ENCODE data around the gene C8B. TPM values are rescaled to one million over a fixed set of nuclear protein-coding genes. Genes with fewer than 3 reads are reported as not detected.
A peak's percentile ranks its signal among the peaks of the same experiment; 100 is the strongest.

Gene C8B
- total and polyA plus RNA-seq, 9 of the 15 experiments (the other 6 are each of a cell fraction or from before 2014, with no cell fraction given): not detected

DNA sequence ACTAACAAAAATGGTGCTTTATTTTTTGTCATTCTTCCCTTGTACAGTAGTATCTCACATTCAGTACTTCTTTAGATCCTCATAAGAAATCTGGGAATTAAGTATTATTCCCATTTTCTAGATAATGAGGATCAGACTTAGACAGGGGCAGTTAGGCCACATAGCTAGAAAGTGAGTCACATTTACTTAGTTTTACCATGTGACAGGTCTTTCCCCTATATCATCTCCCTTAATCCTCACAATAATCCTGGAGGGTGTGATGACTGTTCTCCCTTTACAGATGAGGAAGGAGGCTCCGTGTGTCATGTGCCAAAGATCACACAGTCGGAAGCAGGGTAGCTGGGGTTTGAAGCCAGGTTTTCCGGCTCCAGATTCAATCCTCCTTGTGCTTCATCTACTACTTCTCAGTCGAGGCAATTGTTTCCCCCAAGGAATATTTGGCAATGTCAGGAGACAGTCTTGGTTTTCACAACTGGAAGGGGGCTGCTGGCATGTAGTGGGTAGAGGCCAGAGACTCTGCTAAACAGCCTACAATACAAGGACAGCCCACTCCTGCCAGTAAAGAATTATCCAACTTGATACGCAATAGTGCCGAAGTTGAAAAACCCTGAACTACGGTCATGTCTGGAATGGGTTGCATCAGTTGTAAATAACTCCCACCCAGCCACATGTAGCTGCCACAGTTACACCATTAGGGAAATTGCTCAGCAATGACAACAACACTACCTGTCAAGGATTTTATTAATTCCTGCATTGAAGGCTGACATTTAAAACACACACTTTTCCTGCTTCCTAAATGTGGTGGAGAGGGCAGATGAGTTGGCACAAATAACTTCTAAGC, 54.5 kb downstream of the C8B start (continued):
- TF ChIP-seq, protein P1, sequence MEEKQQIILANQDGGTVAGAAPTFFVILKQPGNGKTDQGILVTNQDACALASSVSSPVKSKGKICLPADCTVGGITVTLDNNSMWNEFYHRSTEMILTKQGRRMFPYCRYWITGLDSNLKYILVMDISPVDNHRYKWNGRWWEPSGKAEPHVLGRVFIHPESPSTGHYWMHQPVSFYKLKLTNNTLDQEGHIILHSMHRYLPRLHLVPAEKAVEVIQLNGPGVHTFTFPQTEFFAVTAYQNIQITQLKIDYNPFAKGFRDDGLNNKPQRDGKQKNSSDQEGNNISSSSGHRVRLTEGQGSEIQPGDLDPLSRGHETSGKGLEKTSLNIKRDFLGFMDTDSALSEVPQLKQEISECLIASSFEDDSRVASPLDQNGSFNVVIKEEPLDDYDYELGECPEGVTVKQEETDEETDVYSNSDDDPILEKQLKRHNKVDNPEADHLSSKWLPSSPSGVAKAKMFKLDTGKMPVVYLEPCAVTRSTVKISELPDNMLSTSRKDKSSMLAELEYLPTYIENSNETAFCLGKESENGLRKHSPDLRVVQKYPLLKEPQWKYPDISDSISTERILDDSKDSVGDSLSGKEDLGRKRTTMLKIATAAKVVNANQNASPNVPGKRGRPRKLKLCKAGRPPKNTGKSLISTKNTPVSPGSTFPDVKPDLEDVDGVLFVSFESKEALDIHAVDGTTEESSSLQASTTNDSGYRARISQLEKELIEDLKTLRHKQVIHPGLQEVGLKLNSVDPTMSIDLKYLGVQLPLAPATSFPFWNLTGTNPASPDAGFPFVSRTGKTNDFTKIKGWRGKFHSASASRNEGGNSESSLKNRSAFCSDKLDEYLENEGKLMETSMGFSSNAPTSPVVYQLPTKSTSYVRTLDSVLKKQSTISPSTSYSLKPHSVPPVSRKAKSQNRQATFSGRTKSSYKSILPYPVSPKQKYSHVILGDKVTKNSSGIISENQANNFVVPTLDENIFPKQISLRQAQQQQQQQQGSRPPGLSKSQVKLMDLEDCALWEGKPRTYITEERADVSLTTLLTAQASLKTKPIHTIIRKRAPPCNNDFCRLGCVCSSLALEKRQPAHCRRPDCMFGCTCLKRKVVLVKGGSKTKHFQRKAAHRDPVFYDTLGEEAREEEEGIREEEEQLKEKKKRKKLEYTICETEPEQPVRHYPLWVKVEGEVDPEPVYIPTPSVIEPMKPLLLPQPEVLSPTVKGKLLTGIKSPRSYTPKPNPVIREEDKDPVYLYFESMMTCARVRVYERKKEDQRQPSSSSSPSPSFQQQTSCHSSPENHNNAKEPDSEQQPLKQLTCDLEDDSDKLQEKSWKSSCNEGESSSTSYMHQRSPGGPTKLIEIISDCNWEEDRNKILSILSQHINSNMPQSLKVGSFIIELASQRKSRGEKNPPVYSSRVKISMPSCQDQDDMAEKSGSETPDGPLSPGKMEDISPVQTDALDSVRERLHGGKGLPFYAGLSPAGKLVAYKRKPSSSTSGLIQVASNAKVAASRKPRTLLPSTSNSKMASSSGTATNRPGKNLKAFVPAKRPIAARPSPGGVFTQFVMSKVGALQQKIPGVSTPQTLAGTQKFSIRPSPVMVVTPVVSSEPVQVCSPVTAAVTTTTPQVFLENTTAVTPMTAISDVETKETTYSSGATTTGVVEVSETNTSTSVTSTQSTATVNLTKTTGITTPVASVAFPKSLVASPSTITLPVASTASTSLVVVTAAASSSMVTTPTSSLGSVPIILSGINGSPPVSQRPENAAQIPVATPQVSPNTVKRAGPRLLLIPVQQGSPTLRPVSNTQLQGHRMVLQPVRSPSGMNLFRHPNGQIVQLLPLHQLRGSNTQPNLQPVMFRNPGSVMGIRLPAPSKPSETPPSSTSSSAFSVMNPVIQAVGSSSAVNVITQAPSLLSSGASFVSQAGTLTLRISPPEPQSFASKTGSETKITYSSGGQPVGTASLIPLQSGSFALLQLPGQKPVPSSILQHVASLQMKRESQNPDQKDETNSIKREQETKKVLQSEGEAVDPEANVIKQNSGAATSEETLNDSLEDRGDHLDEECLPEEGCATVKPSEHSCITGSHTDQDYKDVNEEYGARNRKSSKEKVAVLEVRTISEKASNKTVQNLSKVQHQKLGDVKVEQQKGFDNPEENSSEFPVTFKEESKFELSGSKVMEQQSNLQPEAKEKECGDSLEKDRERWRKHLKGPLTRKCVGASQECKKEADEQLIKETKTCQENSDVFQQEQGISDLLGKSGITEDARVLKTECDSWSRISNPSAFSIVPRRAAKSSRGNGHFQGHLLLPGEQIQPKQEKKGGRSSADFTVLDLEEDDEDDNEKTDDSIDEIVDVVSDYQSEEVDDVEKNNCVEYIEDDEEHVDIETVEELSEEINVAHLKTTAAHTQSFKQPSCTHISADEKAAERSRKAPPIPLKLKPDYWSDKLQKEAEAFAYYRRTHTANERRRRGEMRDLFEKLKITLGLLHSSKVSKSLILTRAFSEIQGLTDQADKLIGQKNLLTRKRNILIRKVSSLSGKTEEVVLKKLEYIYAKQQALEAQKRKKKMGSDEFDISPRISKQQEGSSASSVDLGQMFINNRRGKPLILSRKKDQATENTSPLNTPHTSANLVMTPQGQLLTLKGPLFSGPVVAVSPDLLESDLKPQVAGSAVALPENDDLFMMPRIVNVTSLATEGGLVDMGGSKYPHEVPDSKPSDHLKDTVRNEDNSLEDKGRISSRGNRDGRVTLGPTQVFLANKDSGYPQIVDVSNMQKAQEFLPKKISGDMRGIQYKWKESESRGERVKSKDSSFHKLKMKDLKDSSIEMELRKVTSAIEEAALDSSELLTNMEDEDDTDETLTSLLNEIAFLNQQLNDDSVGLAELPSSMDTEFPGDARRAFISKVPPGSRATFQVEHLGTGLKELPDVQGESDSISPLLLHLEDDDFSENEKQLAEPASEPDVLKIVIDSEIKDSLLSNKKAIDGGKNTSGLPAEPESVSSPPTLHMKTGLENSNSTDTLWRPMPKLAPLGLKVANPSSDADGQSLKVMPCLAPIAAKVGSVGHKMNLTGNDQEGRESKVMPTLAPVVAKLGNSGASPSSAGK (IDR thresholded peaks at IDR 0.05): peak; percentile 31; the same call in 1 of the 2 replicates
- TF ChIP-seq EZH2 (IDR thresholded peaks at IDR 0.05; ENCODE audit: borderline replicate concordance, low read depth, low read length): no peak
- no peak for TF ChIP-seq SMARCA5 (IDR thresholded peaks at IDR 0.05)
- no peak for TF ChIP-seq ZC3H4 (CRISPR knock-in tag; IDR thresholded peaks at IDR 0.05; ENCODE audit: borderline replicate concordance)
- TF ChIP-seq L3MBTL2 (IDR thresholded peaks at IDR 0.05): peak; percentile 86
- peak; percentile 35; the same call in 1 of the 2 replicates for TF ChIP-seq FOSL1 (tag; conservative IDR thresholded peaks at IDR 0.05)
- TF ChIP-seq JUNB (CRISPR knock-in tag; conservative IDR thresholded peaks at IDR 0.05): no peak
- TF ChIP-seq, protein P2, sequence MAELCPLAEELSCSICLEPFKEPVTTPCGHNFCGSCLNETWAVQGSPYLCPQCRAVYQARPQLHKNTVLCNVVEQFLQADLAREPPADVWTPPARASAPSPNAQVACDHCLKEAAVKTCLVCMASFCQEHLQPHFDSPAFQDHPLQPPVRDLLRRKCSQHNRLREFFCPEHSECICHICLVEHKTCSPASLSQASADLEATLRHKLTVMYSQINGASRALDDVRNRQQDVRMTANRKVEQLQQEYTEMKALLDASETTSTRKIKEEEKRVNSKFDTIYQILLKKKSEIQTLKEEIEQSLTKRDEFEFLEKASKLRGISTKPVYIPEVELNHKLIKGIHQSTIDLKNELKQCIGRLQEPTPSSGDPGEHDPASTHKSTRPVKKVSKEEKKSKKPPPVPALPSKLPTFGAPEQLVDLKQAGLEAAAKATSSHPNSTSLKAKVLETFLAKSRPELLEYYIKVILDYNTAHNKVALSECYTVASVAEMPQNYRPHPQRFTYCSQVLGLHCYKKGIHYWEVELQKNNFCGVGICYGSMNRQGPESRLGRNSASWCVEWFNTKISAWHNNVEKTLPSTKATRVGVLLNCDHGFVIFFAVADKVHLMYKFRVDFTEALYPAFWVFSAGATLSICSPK (IDR thresholded peaks at IDR 0.05; ENCODE audit: borderline replicate concordance): no peak
- TF ChIP-seq XRCC4 (IDR thresholded peaks at IDR 0.05; ENCODE audit: extremely low read depth, insufficient read depth, insufficient read length): no peak
- TF ChIP-seq, protein P3, sequence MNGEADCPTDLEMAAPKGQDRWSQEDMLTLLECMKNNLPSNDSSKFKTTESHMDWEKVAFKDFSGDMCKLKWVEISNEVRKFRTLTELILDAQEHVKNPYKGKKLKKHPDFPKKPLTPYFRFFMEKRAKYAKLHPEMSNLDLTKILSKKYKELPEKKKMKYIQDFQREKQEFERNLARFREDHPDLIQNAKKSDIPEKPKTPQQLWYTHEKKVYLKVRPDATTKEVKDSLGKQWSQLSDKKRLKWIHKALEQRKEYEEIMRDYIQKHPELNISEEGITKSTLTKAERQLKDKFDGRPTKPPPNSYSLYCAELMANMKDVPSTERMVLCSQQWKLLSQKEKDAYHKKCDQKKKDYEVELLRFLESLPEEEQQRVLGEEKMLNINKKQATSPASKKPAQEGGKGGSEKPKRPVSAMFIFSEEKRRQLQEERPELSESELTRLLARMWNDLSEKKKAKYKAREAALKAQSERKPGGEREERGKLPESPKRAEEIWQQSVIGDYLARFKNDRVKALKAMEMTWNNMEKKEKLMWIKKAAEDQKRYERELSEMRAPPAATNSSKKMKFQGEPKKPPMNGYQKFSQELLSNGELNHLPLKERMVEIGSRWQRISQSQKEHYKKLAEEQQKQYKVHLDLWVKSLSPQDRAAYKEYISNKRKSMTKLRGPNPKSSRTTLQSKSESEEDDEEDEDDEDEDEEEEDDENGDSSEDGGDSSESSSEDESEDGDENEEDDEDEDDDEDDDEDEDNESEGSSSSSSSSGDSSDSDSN (IDR thresholded peaks at IDR 0.05; ENCODE audit: borderline replicate concordance in 1 of 2, low read depth in 2 of 2, low read length in 2 of 2): no peak
- no peak for TF ChIP-seq RB1 (IDR thresholded peaks at IDR 0.05; ENCODE audit: low read depth)
- no peak for TF ChIP-seq ZNF324 (CRISPR knock-in tag; IDR thresholded peaks at IDR 0.05)
